GM19025 (cell line): ENCODE data around the gene CDKL4.
A peak's percentile ranks its signal among the peaks of the same experiment; 100 is the strongest.
"Not testable (repeated sequence)": the region's sequence is repeated elsewhere in the genome, so short reads cannot be mapped to it uniquely, and the experiment has no call there.

Experiments
- ATAC-seq: cut with Tn5 transposase; IDR thresholded peaks from one replicate; pipeline ENCODE4 v1.9.1; 2021; ENCODE audit warnings: mild to moderate bottlenecking, low read depth, moderate library complexity; ENCODE audit not compliant: unreplicated experiment

The CDKL4 gene

DNA sequence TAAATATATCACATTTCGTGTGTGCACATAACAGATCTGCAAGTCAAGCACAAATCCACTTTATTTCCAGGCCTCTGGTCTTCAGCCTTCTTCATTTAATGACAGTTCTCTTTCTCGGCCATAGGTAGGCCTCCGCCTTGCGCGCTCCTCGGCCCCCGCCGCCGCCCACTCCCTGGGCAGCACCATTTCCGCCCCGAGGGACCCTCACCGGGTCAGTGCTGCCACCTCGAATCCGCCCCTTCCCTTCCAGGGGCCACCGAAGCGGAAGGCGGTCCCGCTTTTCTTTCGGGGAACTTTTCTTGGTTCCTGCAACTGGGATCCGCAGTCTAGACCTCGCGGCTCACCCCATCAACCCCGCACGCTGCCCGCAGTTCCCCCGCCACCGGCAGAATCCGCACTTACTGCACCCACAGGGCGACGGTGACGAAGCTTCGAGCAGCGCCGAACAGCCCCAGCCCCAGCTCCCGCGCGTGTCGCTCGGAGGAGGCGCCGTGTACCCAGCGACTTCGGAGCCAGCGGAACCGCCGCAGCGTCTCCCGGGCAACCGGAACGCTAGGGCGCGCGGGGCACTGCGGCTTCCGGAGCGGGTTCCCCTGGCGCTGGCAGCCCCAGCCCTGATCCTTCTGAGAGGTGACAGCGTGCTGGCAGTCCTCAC, at the start of gene CDKL4:
Gene CDKL4, minus strand, starts transcription at position 502 of the 655 bp plus-strand sequence.
- ATAC-seq: no peak

DNA sequence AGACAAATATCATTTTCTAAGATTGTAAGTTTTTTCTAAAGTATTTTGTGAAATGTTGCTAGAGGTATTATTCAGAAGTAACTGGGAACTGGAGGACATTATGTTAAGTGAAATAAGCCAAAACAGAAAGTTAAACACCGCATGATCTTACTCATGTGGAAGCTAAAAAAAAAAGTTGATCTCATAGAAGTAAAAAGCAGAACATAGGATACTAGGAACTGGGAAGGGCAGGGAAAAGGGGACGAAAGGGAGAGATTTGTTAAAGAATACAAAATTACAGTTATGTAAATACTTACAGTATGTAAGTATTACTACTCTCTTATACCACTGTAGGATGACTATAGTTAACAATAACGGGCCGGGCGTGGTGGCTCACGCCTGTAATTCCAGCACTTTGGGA, 46.7 kb upstream of the CDKL4 start:
- ATAC-seq: no peak

DNA sequence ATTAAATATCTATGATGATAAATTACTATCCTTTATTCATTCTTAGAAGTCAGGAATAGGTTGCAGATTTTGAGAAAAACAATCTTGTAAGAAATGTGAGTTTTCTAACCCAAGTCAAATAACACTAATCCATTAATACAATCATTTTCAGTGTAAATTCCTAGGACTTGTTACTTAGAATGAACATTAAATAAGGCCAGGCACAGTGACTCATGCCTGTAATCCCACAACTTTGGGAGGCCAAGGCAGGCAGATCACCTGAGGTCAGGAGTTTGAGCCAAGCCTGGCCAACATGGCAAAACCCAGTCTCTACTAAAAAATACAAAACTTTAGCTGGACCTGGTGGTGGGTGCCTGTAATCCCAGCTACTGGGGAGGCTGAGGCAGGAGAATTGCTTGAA, 45.8 kb upstream of the CDKL4 start:
- no peak for ATAC-seq

DNA sequence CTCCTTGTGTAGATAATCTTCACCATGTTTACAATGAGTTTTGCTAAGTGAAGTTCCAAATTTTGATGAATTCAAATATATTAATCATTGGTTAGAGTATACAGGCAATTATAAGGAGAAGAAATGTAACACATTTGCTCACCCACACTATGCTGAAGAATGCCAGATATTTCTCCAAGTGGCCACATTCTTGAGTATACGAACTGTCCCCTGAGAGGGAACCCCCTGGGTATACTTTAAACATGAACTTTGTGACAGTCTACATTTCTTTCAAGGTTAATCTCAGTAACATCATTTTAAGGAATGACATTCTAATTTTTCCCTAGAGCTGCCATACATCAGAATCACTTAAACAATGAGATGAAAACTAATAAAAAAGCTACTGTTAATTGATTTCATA, 39.8 kb upstream of the CDKL4 start:
- no peak for ATAC-seq

DNA sequence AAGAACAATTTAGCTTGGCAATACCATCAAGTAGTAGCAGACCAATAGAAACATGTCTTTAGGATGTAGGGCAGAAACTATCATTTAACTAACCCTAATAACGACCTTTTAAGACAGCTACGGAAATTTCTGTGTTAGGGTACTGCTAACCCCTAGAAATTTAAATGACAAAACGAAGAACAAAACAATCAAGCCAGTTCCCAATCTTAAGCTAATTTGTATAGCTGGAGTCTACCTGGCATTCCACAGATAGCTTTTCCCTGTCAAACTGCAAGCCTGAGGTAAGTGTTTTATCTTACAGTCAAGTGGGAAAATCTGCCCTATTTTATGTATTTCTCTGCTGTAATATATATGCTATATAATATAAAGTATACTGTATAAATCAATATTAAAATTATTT, 37.6 kb upstream of the CDKL4 start:
- ATAC-seq: no peak

DNA sequence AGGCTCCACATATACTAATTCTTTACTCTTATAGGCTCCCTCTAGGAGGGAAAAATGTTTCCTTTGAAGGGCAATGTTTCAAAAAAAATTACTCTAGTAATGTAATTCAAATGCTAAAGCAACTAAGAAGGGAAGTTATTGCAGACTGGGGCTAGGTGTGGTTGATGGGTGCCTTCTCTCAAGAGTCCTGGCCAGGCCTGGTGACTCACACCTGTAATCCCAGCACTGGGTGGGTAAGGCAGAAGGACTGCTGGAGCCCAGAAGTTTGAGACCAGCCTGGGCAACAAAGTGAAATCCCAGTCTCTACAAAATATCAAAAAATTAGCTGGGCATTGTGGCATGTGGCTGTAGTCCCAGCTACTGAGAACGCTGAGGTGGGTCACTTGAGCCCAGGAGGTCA, 31.2 kb upstream of the CDKL4 start:
- no peak for ATAC-seq

DNA sequence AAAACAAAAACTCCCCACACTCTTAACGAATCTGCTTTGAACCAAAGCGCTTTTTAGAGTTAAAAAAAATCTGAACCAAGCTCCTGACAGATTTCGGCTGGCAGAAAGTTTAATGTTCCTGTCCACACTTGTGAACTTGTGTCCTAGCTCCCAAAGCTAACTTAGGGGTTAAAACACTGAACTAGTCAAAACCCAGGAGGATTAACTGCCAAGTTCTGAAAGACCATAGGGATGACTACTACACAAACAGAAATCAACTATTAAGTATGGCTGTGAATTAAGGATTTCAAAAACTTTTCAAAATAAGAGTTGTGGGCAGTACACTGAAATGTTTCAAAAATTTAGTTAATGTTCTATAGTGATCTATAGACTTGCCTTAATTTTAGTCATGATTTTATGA, 26.2 kb upstream of the CDKL4 start:
- ATAC-seq: no peak

DNA sequence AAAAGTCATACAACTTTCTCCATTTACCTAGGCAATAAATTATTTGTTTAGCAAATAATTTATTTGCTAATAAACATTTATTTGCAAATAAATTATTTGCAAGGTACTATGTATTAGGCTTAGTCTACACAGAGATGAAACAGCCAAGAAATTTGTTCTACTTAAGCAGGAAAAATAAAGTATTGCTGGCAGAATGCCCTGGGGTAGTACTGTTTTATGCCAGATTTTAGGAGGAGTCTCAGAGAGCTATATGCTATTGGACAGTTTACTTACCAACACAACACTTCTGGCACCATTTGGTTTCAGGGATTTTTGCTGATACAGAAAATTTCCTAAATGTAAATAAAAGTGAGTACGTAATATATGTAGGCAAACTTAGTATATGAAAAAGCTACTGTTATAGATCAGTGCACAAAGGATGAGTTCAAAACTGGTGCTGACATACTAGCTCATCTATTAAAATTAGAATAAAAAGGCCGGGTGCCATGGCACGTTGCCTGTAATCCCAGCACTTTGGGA, 23.2 kb upstream of the CDKL4 start:
- ATAC-seq: no peak

DNA sequence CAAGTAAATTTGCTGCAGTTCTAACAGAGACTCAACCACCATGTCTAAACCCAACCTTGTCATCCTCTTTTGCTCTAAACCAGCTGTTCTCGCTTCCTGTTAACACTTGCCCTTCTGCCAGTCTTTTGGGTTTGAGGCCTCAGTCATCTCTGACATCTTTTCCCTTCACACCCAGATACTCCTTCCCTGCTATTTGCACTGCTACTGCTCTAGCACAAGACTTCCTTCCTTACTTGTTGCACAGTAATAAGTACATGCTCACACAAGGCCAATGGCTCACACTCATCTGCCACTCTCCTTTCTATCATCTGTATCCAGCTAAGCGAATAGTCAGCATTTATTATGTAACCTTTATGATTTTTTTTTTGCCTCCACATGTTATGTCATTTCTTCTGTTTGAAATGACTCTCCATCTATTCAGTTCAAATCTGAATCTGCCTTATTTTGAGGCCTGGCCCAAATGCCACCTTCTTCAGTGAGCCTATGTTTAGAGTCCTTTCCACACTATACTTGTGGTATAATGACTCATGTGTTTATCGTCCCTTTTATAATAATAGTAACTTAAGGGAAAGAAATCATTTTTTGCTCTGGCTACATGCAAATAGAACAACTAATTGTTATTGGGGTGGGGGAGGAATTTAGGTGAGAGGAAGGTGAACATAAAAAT, 22.5 kb upstream of the CDKL4 start:
- ATAC-seq: peak; percentile 38

DNA sequence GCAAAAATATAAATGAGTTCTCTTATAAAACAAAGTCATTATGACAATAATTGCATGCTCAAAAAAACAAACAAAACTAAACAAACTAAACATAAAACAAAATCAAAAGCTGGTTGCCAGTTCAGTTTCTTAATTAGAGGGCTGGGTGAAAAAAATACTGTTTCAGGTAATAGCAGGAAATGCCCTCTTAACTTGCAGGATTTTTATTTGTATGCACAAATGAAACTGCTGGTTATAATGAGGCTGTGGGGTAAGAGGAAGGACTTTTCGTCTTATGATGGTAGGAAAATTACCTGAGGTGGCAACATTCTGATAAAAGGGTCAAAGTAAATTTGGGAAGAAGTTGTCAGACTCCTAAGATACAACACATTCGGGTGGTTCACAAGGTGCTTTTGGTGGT, 21.5 kb upstream of the CDKL4 start:
- ATAC-seq: no peak

DNA sequence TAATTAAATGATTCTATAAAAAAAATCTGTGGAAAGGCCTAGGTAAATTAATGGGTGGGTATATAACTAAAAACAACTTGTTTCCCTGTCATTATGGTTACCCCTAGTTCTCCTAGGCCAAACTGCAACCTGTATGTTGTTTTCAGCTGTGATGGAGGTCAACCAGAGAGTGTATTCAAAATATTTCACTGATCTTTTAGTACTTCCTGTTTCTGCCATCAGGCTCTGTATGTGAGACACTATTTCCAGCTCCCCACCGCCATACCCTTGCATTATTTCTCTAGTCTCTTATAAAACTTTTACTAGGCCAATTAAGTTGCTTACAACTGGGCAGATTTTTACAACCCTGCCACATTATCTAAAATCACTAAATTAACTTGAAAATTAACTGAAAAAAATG, 21.0 kb upstream of the CDKL4 start:
- ATAC-seq: peak; percentile 56

DNA sequence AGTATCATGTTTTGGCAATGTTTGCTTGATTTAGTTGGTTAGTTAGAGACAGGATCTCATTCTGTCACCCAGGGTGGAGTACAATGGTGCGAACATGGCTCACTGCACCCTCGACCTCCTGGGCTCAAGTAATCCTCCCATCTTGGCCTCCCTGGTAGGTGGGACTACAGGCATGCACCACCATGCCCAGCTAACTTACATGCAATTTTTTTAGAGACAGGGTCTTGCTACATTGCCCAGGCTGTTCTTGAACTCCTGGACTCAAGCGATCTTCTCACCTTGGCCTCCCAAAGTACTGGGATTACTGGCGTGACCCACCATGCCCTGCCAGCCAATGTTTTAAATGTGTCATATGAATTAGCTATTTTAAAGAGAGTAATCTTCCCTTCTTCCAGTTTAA, 16.3 kb upstream of the CDKL4 start:
- ATAC-seq: no peak

DNA sequence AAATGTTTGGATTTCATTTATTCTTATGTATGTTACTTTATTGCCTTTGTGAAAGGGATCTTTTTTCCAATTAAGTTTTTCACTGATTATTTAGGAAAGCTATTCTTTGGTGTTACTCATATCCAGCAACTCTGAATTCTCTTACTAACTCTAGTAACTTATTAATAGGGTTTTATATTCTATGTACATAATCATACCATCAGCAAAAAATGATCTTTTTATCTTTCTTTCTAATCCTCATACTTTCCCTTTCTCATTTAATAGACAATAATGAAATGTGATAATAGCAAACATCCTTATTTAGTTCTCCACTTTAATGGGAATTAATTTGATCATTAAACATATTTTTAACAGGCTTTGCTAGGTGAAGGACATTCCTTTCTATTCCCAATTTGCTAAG, 12.3 kb upstream of the CDKL4 start:
- ATAC-seq: no peak

DNA sequence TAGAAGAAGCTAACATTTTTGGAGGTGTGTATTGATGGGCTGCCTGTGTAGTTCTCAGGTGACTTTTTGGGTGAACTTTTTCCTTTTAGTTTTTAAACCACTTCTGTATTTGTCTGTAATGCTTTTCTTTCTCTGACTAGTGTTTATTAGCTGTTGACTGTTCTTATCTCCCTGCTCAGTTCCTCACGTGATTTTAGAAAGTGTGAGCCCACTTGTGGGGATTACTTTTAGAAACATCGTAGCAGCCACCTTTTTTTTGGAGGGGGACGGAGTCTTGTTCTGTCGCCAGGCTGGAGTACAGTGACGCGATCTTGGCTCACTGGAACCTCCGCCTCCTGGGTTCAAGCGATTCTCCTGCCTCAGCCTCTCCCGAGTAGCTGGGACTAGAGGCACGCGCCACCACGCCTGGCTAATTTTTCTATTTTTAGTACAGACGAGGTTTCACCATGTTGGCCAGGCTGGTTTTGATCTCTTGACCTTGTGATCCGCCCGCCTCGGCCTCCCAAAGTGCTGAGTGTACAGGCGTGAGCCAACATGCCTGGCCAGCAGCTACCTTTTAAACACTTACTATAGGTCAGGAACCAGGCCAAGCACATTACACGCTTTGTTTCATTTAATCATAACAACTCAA, 9.2 kb upstream of the CDKL4 start:
- ATAC-seq: no peak

DNA sequence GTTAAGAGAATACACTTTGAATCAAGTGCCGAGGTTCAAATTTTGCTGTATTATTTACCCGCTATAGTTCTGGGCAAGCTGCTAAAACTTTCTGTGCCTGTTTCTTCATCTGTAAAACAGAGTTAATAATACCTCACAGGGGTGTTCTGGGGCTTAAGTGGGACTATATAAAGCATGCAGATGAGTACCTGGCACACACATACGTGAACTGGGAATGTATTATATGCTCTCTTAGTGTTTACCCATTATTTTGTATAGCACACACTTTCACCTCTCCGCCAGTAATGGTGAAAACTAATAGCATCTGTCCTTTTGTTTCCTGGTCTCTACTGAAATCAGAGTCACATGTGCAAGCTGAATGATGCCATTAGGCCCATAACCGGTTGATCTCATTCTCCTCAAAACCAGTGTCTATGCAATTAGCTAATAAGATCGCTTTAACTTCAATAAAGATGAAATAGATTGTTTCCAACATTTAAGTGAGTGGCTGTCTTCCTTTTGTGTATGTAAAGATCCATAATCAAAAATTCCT, 3.8 kb upstream of the CDKL4 start:
- ATAC-seq: no peak

DNA sequence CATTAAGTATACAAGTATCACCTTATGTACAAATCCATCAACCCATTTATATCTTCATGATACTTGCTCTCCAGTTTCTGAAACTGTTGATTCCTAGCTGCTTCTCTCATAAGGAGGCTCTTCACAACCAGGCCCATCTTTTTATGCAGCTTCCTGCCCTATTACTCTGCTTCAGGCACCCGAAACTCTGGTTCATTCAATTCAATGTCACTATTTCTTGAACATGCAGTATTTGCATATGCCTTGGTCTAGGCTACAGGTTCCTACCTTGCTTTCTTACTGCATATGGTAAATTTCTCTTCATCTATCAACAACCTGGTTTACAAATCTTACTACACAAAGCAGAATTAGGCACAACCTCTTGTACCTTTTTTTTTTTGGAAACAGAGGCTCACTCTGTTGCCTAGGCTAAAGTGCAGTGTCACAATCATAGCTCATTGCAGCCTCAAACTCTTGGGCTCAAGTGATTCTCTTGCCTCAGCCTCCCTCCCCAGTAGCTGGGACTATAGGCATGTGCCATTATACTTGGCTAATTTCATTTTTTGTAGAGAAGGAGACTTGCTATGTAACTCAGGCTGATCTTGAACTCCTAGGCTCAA, 2.7 kb upstream of the CDKL4 start:
- ATAC-seq: no peak

DNA sequence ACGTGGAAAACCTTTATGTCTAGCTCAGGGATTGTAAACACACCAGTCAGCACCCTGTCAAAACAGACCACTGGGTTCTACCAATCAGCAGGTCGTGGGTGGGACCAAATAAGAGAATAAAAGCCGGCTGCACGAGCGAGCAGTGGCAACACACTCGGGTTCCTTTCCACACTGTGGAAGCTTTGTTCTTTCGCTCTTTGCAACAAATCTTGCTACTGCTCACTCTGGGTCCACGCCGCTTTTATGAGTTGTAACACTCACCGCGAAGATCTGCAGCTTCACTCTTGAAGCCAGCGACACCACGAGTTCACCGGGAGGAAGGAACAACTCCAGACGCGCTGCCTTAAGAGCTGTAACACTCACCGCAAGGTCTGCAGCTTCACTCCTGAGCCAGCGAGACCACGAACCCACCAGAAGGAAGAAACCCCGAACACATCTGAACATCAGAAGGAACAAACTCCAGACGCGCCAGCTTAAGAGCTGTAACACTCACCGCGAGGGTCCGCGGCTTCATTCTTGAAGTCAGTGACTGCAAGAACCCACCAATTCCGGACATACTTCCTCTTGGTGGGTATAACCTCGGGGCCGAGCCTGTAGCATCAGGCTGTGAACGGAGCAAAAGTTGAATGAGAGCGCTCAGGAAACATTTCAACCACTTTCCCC, 1.3 kb upstream of the CDKL4 start:
- not testable (repeated sequence) for ATAC-seq

DNA sequence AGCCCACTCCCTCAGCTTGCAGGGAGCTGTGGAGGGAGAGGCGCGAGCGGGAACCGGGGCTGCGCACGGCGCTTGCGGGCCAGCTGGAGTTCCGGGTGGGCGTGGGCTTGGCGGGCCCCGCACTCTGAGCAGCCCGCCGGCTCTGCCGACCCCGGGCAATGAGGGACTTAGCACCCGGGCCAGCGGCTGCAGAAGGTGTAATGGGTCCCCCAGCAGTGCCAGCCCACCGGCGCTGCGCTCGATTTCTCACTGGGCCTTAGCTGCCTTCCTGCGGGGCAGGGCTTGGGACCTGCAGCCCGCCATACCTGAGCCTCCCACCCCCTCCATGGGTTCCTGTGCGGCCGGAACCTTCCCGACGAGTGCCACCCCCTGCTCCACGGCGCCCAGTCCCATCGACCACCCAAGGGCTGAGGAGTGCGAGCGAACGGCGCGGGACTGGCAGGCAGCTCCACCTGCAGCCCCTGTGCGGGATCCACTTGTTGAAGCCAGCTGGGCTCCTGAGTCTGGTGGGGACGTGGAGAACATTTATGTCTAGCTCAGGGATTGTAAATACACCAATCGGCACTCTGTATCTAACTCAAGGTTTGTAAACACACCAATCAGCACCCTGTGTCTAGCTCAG, 582 bp upstream of the CDKL4 start:
- not testable (repeated sequence) for ATAC-seq

DNA sequence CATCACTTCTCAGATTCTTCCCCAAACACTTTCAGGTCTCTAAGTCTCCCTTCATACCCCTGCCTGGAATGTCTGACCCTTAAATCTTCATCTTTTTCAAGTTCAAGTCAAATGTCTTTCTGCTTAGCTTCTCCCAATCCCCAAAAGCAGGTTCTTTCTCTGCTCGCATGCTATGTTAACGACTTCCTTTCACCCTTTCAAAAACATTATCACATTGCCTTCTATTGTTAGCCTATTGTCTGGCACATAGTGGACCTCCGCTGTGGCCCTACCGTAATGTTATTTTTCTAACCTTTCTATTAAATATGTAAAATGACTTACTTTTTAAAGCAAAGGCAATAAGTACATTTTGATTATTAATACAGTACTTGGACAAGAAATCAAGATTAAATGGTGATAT, 2.2 kb downstream of the CDKL4 start:
- no peak for ATAC-seq

DNA sequence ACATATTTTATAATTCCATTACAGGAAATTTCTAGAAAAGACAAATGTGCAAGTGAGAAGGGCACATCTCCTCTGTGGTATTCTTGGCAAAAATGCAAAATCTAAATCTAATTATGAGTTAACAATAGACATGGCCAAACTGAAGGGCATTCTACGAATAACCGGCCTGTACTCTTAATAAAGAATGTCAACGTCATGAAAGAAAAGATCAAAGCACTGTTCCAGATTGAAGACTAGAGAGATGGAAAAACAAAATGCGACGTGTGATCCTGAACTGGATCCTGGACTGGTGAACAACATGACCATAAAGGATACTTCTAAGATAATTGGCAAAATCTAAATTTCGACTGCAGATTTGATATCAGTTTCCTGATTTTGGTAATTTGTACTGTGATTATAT, 3.0 kb downstream of the CDKL4 start:
- ATAC-seq: no peak
